Body of pancreas (tissue), 4 donors: Measurements from ENCODE around the gene OBI1. TPM values are rescaled to one million over a fixed set of nuclear protein-coding genes. Genes with fewer than 3 reads are reported as not detected.

Experiments
- ATAC-seq: fragments of 150-250 bp; one replicate; pipeline ENCODE4 v1.9.1; 2016
- DNase-seq, 4 donors: peaks; one replicate each; pipeline ENCODE4 v3.0.0-alpha.2; 2019
- H3K27ac ChIP-seq, 4 donors: fragments of 200-600 bp; sonication (generic); 1 replicate in 3 of 4; 2 replicates in 1 of 4; pipeline versions ENCODE4 v1.5.1 to v1.6.1; 2016 to 2019; ENCODE audit warnings: mild to moderate bottlenecking in 1 of 4, mixed read lengths in 1 of 4, moderate library complexity in 1 of 4
- H3K27me3 ChIP-seq, 2 donors: fragments of 200-600 bp; sonication (generic); one replicate each; pipeline ENCODE4 v1.6.0; 2016; ENCODE audit warnings: mild to moderate bottlenecking in 1 of 2
- H3K36me3 ChIP-seq, 2 donors: fragments of 200-600 bp; sonication (generic); replicated peaks in 1 of 2; 2 replicates each; pipeline ENCODE4 v1.5.1; 2016; ENCODE audit warnings: low read depth in 2 of 2; ENCODE audit not compliant: insufficient read depth in 1 of 2
- H3K4me1 ChIP-seq: fragments of 200-600 bp; sonication (generic); one replicate; pipeline ENCODE4 v1.6.0; 2016
- H3K4me3 ChIP-seq, 2 donors: fragments of 200-600 bp; sonication (generic); 1 replicate in 1 of 2; 2 replicates in 1 of 2; pipeline ENCODE4 v1.5.1; 2016 to 2019
- H3K9me3 ChIP-seq, 3 donors: fragments of 200-600 bp; sonication (generic); 1 replicate in 2 of 3; 2 replicates in 1 of 3; pipeline ENCODE4 v1.5.1; 2016
- CTCF ChIP-seq, 7 experiments: fragments of 450-650 bp in 4 of 7; fragments of 200-600 bp in 3 of 7; sonication (generic) in 3 of 7; IDR thresholded peaks; one replicate each; pipeline ENCODE4 v1.5.1; 2016 to 2019; ENCODE audit warnings: antibody characterized with exemption in 7 of 7
- POLR2A ChIP-seq, 3 donors: fragments of 450-650 bp; IDR thresholded peaks; one replicate each; pipeline ENCODE4 v1.6.1; 2016; ENCODE audit warnings: antibody characterized with exemption in 3 of 3, mild to moderate bottlenecking in 2 of 3
- WGBS, 2 donors: methylation state at CpG; one replicate each; pipeline ENCODE4 v1.1.5; 2017; 5-methylcytosine and 5-hydroxymethylcytosine counted together
- intact Hi-C: fragments of 100-400 bp; cut with DNase I; formaldehyde crosslinking; loops from one replicate; pipeline ENCODE4 v1.15.1; 2023
- total RNA-seq, 2 donors: library from RNA; depleted of rRNA; stranded (reverse); fragments of >200 nt; gene quantifications; one replicate each; pipeline ENCODE4 v1.1.0, GENCODE V29; 2016

The OBI1 gene
- total RNA-seq, 2 donors from 2014 or later, result 3.3 to 8.6 TPM

- H3K4me1 ChIP-seq, result no peaks in the 10 kb centered on the region
- no peak for TF ChIP-seq CTCF (IDR thresholded peaks at IDR 0.05)
- no peak for TF ChIP-seq POLR2A (IDR thresholded peaks at IDR 0.05)
- H3K27me3 ChIP-seq, result no peaks in the 10 kb centered on the region
- H3K9me3 ChIP-seq, result no peaks in the 10 kb centered on the region
- no peak overlapping the region for H3K4me3 ChIP-seq
- intact Hi-C loops, result no loop called here
- no peak overlapping the region for H3K27ac ChIP-seq
- DNase-seq (no peak), ATAC-seq (no peak)
- WGBS, 2 donors, result 71 to 74% methylated on average over 1 of the region's 1 CpG
- no peaks in the 10 kb centered on the region for H3K36me3 ChIP-seq
Observed at GRCh38 chr13:78569029-78569428, 89.9 kb downstream of the OBI1 start.

GRCh38 chr13:78566631-78567030 lies 92.3 kb downstream of the OBI1 start:
- H3K4me3 ChIP-seq, result no peak overlapping the region
- intact Hi-C loops, result no loop called here
- H3K9me3 ChIP-seq, result no peaks in the 10 kb centered on the region
- 55 to 72% methylated on average over 5 of the region's 5 CpGs for WGBS, 2 donors
- H3K36me3 ChIP-seq, result no peaks in the 10 kb centered on the region
- H3K4me1 ChIP-seq, result no peaks in the 10 kb centered on the region
- H3K27ac ChIP-seq, result no peak overlapping the region
- TF ChIP-seq CTCF (IDR thresholded peaks at IDR 0.05) (no peak), POLR2A (IDR thresholded peaks at IDR 0.05) (no peak)
- DNase-seq (no peak), ATAC-seq (no peak)
- no peaks in the 10 kb centered on the region for H3K27me3 ChIP-seq

Other genes starting within 250 kb of the OBI1 start
- gene POU4F1, start 55.6 kb downstream of the OBI1 start, total RNA-seq, result not detected